Measurements from ENCODE around the gene NRP2. TPM values are rescaled to one million over a fixed set of nuclear protein-coding genes. Genes with fewer than 3 reads are reported as not detected.

Gene NRP2
- total RNA-seq, 1 donor from 2014 or later, result 90.3 TPM

DNA sequence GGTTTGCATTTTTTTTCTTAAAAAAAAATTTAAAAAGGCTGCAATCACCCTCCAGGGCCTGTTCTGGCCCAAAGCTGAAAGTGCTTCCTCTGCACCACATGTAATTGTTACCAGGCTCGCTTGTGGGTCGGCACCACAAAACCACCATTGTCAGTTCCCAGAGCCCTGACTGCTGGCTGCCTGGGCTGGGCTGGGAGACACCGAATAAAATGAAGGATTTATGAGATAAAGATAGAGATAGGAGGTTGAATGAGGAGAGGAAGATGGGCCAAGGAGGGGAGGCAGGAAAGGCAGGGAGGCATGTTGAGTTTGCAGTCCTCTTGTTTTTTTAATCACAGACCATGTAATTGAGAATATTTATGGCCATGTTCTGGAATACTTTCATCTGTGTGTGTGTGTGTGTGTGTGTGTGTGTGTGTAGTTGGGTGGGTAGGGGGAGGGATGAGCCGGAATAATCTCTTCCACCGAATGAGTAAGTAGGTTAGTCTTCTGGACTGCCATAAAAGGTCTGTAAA is 14.7 kb downstream of the NRP2 start:
- TF ChIP-seq, protein P1, sequence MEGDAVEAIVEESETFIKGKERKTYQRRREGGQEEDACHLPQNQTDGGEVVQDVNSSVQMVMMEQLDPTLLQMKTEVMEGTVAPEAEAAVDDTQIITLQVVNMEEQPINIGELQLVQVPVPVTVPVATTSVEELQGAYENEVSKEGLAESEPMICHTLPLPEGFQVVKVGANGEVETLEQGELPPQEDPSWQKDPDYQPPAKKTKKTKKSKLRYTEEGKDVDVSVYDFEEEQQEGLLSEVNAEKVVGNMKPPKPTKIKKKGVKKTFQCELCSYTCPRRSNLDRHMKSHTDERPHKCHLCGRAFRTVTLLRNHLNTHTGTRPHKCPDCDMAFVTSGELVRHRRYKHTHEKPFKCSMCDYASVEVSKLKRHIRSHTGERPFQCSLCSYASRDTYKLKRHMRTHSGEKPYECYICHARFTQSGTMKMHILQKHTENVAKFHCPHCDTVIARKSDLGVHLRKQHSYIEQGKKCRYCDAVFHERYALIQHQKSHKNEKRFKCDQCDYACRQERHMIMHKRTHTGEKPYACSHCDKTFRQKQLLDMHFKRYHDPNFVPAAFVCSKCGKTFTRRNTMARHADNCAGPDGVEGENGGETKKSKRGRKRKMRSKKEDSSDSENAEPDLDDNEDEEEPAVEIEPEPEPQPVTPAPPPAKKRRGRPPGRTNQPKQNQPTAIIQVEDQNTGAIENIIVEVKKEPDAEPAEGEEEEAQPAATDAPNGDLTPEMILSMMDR (conservative IDR thresholded peaks at IDR 0.05), result no peak
- peak overlapping the region; percentile 12 for H3K4me3 Mint-ChIP-seq
- no peak for DNase-seq (ENCODE audit: low read depth, low spot score)
- H3K9me3 Mint-ChIP-seq, result no peaks in the 10 kb centered on the region
- H3K36me3 Mint-ChIP-seq (ENCODE audit: low read depth), result peaks cover 1% of the 10 kb centered on the region
- peak overlapping the region; percentile 84 for H3K27ac Mint-ChIP-seq (ENCODE audit: unreplicated experiment)
- peaks cover 88% of the 10 kb centered on the region for H3K4me1 Mint-ChIP-seq
- no peaks in the 10 kb centered on the region for H3K27me3 Mint-ChIP-seq (ENCODE audit: low read depth)

DNA sequence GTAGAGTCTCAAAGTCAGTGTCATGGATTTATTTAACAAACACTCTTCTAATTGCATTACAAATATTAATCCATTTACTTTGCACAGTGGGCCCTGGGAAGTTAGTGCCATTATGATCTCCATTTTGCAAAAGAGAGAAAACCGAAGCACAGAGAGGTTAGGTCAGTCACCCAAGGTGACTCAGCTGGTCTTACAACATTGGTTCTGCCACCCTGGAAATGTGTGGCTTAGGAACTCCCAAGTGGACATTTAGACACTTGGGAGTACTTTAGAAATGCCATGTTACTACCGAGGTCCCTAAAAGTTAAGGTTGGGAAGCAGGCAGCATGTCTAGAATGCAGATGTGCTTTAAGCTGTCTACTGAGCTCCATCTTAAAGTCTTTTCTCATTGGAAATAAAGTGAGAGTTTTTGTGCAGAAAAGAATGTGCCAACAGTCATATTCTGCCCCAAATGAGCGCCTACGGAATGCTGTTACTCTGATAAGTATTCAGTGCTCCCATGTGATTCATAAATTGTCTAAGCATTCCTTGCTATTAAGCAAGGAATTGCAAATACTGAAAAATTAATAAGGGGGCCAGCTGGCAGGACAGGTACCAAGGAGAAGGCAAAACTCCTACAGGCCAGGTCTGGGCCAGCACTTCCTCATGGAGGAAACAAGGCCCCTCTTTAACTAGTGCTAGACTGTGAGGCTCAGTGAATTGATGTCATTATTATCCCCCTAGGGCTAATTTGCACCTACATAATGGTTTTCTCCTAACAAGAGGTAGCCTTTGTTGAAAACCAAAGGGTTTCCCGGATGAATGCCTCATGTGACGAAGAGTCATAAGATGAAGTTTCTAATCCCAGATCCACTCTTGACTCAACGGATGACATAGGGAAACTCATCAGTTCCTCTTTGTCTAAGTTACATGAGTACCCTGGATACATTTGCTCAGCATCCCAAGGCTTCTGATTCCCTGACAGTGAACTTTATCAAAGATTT is 16.3 kb downstream of the NRP2 start:
- H3K36me3 Mint-ChIP-seq (ENCODE audit: low read depth), result peaks cover 2% of the 10 kb centered on the region
- H3K9me3 Mint-ChIP-seq, result no peaks in the 10 kb centered on the region
- H3K27ac Mint-ChIP-seq (ENCODE audit: unreplicated experiment), result peak overlapping the region; percentile 21
- TF ChIP-seq, protein P1 (conservative IDR thresholded peaks at IDR 0.05), result no peak
- peaks cover 89% of the 10 kb centered on the region for H3K4me1 Mint-ChIP-seq
- H3K4me3 Mint-ChIP-seq, result peak overlapping the region; percentile 54
- no peak for DNase-seq (ENCODE audit: low read depth, low spot score)
- no peaks in the 10 kb centered on the region for H3K27me3 Mint-ChIP-seq (ENCODE audit: low read depth)

GRCh38 chr2:205699515-205700289 is 17.4 kb downstream of the NRP2 start:
- Mint-ChIP-seq H3K27me3 (ENCODE audit: low read depth) (no peaks in the 10 kb centered on the region), H3K27ac (ENCODE audit: unreplicated experiment) (peak overlapping the region; percentile 21), H3K4me1 (peaks cover 88% of the 10 kb centered on the region), H3K9me3 (no peaks in the 10 kb centered on the region), H3K36me3 (ENCODE audit: low read depth) (peaks cover 6% of the 10 kb centered on the region), H3K4me3 (no peak overlapping the region)
- TF ChIP-seq, protein P1 (conservative IDR thresholded peaks at IDR 0.05), result no peak
- DNase-seq (ENCODE audit: low read depth, low spot score), result no peak

DNA sequence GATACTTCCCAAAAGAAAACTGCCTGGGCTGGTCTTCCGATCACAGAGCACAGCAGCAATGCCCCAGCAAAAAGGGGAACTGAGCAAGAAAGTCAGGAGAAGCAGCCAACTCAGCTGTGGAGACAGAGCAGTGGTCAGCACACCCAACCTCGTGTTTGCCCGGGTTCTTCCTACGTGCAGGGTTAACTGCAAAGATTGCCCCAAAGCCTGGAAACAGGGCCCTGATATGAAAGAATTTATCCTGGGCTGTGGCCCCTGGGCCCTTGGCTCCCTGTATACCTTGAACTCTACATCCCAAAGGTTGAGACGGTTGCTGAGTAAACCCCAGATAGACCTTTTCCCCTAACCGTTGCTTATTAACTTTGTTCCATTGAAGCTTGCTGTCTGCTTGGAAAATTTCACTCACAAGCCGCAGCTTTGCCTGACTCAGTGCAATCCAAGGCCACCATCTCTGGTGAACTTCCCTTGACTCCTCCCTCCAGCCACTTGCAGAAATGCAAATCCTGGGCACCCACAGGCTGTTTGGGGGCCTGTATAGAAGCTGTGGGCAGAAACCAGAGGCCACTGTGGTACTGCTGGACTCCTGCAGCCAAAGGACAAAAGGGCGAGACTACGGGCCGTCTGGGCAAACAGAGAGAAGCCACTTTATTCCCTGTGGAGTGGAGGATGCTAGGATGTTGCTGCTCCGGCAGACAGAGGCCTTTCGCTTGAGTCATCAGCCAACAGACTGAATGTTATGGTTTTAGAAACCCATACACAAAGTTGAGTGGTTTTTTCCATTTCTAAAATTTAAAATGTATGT is 18.2 kb downstream of the NRP2 start:
- no peak overlapping the region for H3K4me3 Mint-ChIP-seq
- no peaks in the 10 kb centered on the region for H3K9me3 Mint-ChIP-seq
- H3K27me3 Mint-ChIP-seq (ENCODE audit: low read depth), result no peaks in the 10 kb centered on the region
- peaks cover 7% of the 10 kb centered on the region for H3K36me3 Mint-ChIP-seq (ENCODE audit: low read depth)
- peaks cover 84% of the 10 kb centered on the region for H3K4me1 Mint-ChIP-seq
- DNase-seq (ENCODE audit: low read depth, low spot score), result no peak
- peak overlapping the region; percentile 13 for H3K27ac Mint-ChIP-seq (ENCODE audit: unreplicated experiment)
- TF ChIP-seq, protein P1 (conservative IDR thresholded peaks at IDR 0.05), result no peak

DNA sequence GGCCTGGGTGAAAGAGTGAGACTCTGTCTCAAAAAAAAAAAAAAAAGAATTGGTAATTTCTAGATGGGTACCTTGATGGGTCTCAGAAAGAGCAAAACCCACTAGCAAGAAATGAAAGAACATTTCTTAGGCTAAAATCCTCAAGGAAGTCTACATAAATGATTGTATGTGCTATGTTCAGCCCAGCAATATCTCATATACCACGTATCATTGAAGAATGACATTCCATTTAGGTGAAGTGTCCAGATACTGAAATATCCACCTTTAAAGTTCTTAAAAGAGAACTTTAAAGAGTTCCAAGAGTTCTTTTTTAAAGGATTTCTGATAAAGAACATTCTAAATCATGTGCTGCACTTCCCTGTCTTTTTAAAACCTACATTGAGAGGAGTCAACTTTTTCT is 19.2 kb downstream of the NRP2 start:
- TF ChIP-seq, protein P1 (conservative IDR thresholded peaks at IDR 0.05), result no peak
- DNase-seq (ENCODE audit: low read depth, low spot score), result no peak
- H3K27me3 Mint-ChIP-seq (ENCODE audit: low read depth), result no peaks in the 10 kb centered on the region
- no peaks in the 10 kb centered on the region for H3K9me3 Mint-ChIP-seq
- H3K27ac Mint-ChIP-seq (ENCODE audit: unreplicated experiment), result no peak overlapping the region
- H3K36me3 Mint-ChIP-seq (ENCODE audit: low read depth), result peaks cover 7% of the 10 kb centered on the region
- H3K4me3 Mint-ChIP-seq, result no peak overlapping the region
- peaks cover 84% of the 10 kb centered on the region for H3K4me1 Mint-ChIP-seq

Measured in neural crest cell (in vitro differentiated cells).